HEK293T (cell line): ENCODE results near the gene FAM76A.
A peak's percentile ranks its signal among the peaks of the same experiment; 100 is the strongest.

Source experiments
- CTCF ChIA-PET: fragments of 350-600 bp; formaldehyde crosslinking; extraction: SDS; loops from one replicate; lab custom pipeline; 2021; ENCODE audit warnings: antibody characterized with exemption, inconsistent platforms; lab: Yijun Ruan, JAX
- POLR2A ChIA-PET: fragments of 350-600 bp; formaldehyde crosslinking; extraction: SDS; loops from one replicate; lab custom pipeline; 2020; ENCODE audit warnings: antibody characterized with exemption, inconsistent platforms; lab: Yijun Ruan, JAX
- DNase-seq: peaks from one replicate; pipeline ENCODE4 v3.0.0; 2012; ENCODE audit warnings: mixed read lengths; ENCODE audit errors: extremely low spot score
- ARNT ChIP-seq: fragments of 450-650 bp; IDR thresholded peaks from 2 replicates; pipeline ENCODE4 v1.6.1; 2017; ENCODE audit warnings: mild to moderate bottlenecking
- BHLHE40 ChIP-seq: fragments of 450-650 bp; IDR thresholded peaks from 2 replicates; pipeline ENCODE4 v1.6.1; 2016; ENCODE audit warnings: mild to moderate bottlenecking, moderate library complexity, borderline replicate concordance
- CTBP1 ChIP-seq: fragments of 450-650 bp; IDR thresholded peaks from 2 replicates; pipeline ENCODE4 v1.6.1; 2016; ENCODE audit warnings: borderline replicate concordance
- ELF4 ChIP-seq: fragments of 450-650 bp; IDR thresholded peaks from 2 replicates; pipeline ENCODE4 v1.6.1; 2017; ENCODE audit warnings: antibody characterized with exemption
- FOXA1 ChIP-seq: fragments of 450-650 bp; IDR thresholded peaks from 2 replicates; pipeline ENCODE4 v1.6.1; 2016; ENCODE audit warnings: mild to moderate bottlenecking
- FOXK2 ChIP-seq: fragments of 450-650 bp; IDR thresholded peaks from 2 replicates; pipeline ENCODE4 v1.6.1; 2016; ENCODE audit warnings: mild to moderate bottlenecking
- FOXM1 ChIP-seq: fragments of 450-650 bp; IDR thresholded peaks from 2 replicates; pipeline ENCODE4 v1.6.1; 2017; ENCODE audit warnings: mild to moderate bottlenecking, borderline replicate concordance
- HDGF ChIP-seq: fragments of 450-650 bp; IDR thresholded peaks from 2 replicates; pipeline ENCODE4 v1.6.1; 2017; ENCODE audit warnings: antibody characterized with exemption, borderline replicate concordance
- L3MBTL2 ChIP-seq: fragments of 450-650 bp; conservative IDR thresholded peaks from 2 replicates; pipeline ENCODE4 v1.6.1; 2016; ENCODE audit warnings: mild to moderate bottlenecking
- LEF1 ChIP-seq: fragments of 450-650 bp; IDR thresholded peaks from 2 replicates; pipeline ENCODE4 v1.6.1; 2017; ENCODE audit warnings: mild to moderate bottlenecking, borderline replicate concordance
- NFRKB ChIP-seq: fragments of 450-650 bp; IDR thresholded peaks from 2 replicates; pipeline ENCODE4 v1.6.1; 2016; ENCODE audit warnings: mild to moderate bottlenecking, moderate library complexity
- SP1 ChIP-seq: fragments of 450-650 bp; IDR thresholded peaks from 2 replicates; pipeline ENCODE4 v1.6.1; 2017
- SUZ12 ChIP-seq: fragments of 450-650 bp; IDR thresholded peaks from 2 replicates; pipeline ENCODE4 v1.6.1; 2016; ENCODE audit warnings: mild to moderate bottlenecking
- TARDBP ChIP-seq: fragments of 450-650 bp; IDR thresholded peaks from 2 replicates; pipeline ENCODE4 v1.6.1; 2016
- ZNF384 ChIP-seq: fragments of 450-650 bp; IDR thresholded peaks from 2 replicates; pipeline ENCODE4 v1.6.1; 2016
- TF ChIP-seq, protein P1 (sequence below): fragments of 450-650 bp; IDR thresholded peaks from 2 replicates; pipeline ENCODE4 v1.6.1; 2016

FAM76A gene

DNA sequence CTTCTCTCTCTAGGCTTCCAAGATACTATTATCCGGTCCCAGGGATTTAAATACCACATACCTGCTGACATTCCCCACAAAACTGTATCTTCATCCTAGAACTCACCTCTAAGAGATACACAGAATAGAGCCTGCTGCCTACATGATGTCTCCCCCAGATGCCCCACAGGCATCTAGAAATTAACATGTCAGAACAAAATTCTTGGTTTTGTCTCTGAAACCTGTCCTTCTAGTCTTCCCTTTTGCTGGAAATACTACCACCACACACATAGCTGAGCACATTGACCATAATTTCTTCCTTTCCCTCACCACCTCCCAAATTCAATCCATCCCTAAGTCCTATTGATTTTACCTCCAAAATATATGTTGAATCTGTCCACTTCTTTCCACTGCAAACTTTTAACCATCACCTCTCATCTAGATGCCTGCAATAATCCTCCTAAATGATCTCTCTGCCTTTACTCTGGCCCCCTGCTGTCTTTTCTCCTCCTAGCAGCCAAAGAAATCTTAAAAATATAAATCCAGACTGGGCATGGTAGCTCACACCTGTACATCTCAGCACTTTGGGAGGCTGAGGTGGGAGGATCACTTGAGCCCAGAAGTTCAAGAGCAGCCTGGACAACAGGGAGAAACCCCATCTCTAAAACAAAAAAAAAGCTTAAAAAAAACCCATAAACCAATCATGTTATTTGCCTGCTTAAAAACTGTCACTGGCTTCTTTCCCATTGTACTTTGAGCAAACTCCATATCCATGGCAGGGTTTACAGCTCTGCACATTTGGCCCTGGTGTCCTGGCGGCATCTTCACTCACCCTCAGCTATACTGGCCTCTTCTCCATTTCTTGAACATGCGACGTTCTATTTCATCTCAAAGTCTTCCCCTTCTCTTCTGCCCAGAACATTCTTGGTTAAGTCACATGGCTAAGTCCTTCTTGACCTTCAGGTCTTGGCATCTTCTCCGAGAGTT, 6.2 kb upstream of the FAM76A start:
- DNase-seq: no peak
- CTCF ChIA-PET: interaction anchor here (1.0 to 1.2 kb wide), 2 partner anchors 23 to 353 kb away, joined by 3 read pairs; partner anchors contain the start of gene MAP3K6
- no peak for TF ChIP-seq SP1
- TF ChIP-seq L3MBTL2: no peak
- no peak for TF ChIP-seq BHLHE40
- no peak for TF ChIP-seq LEF1
- no peak for TF ChIP-seq ARNT
- no peak for TF ChIP-seq HDGF
- peak; percentile 34; the same call in 1 of the 2 replicates for TF ChIP-seq ZNF384
- no peak for TF ChIP-seq ELF4
- no peak for TF ChIP-seq SUZ12
- POLR2A ChIA-PET: no interaction called here

DNA sequence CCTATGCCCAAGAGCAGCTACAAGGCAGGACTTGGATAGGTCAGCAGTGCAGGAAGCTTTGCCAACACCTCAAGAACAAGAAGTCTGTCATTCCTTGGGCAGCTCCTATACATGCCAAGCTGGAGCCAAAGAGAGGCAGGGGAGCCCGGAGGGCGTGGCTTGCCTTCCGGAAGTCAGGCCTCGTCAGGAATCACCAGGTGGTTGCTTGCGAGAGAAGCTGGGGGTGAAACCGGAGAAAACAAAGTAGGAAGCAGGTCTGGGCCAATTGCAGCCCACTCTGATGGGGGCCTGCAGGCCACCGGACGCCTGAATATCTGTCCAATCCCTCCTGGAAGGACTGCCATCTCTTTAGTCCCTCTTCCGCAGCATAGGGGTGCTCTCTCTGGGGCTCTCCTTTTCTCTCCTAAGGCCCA, 794 bp upstream of the FAM76A start:
- POLR2A ChIA-PET: interaction anchor here (0.6 to 2.3 kb wide), 13 partner anchors 14 to 124 kb away, joined by 3 to 26 read pairs (median 4); partner anchors contain the start of genes IFI6 and STX12
- TF ChIP-seq ELF4 (no peak), HDGF (peak; percentile 92; the same call in 1 of the 2 replicates)
- CTCF ChIA-PET: interaction anchor here (0.6 to 1.9 kb wide), 8 partner anchors 8 to 215 kb away, joined by 3 to 8 read pairs (median 4); partner anchors contain the start of gene IFI6
- peak; percentile 59 for DNase-seq

DNA sequence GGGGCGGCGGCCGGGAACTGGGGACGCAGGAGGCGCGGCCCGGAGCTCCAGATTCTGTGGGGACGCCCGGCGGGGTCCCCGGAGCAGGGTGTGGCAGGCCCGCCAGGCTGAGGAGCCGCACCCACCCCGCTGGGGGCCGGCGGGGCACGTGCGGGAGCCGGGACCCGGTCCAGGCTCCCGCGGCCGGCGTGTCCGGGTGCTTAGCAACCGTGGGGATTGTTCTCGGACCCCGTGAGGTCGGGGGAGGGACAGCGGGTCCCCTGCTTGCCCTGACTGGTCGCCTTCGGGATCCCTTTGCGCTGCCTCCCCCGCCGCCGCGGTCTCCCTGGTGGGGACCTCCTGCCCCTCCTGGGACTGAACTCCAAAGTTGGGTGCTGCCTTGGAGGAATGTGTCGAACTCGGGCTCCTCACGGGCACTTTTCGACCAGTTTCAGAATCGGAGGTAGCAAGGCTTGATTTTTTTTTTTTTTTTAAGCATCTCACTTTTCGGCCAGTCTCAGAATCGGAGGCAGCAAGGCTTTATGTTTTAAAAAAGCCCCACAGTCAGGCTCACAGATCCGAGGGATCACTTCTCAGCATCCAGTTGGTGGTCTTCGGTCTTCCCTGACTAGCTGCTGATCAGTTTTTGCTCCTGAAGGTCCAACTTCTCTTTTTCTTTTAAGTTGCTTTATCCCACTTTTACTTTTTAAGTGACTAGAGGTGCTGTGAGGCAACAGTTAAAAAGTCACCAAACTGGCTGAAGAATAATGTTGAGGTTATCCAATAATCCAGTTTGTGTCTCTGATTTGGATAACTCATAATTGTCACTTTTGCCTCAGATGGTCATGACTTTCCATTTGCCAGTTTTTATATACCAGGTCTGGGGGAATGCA, 648 bp downstream of the FAM76A start:
- peak; percentile 74 for DNase-seq
- ChIA-PET POLR2A (interaction anchor here (0.9 to 2.3 kb wide), 7 partner anchors 12 to 57 kb away, joined by 3 to 26 read pairs (median 6); partner anchors contain the start of genes IFI6 and STX12), CTCF (interaction anchor here (1.0 to 1.9 kb wide), 5 partner anchors 9 to 101 kb away, joined by 3 to 8 read pairs (median 4); partner anchors contain the start of gene IFI6)

DNA sequence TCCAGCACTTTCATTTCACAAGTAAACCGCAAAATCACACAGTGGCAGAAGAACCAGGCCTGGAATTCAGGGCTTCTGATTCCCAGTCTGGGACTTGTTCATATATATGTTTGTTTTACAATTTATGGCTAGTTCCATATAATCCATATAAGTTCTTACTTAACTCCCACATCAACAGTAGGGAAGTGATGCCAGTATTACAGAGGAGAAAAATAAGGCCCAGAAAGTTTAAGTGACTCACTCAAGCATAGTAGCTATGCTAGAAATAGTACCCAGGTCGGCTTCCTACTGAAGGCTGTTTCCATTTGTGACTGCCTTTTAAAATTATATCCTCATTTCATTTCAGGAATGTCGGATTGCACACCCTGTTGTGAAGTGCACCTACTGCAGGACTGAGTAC, 1.4 kb downstream of the FAM76A start:
- ChIA-PET CTCF (no interaction called here), POLR2A (interaction anchor here (2.3 kb wide), 1 partner anchor 55 kb away, joined by 20 read pairs; the partner anchor contains the start of gene IFI6)
- TF ChIP-seq LEF1 (no peak), BHLHE40 (no peak), FOXA1 (no peak), FOXK2 (no peak), SUZ12 (no peak), ELF4 (no peak), SP1 (no peak), ARNT (no peak), HDGF (no peak), L3MBTL2 (no peak), NFRKB (no peak), FOXM1 (no peak), ZNF384 (no peak), CTBP1 (no peak), TARDBP (no peak)
- TF ChIP-seq, protein P1, sequence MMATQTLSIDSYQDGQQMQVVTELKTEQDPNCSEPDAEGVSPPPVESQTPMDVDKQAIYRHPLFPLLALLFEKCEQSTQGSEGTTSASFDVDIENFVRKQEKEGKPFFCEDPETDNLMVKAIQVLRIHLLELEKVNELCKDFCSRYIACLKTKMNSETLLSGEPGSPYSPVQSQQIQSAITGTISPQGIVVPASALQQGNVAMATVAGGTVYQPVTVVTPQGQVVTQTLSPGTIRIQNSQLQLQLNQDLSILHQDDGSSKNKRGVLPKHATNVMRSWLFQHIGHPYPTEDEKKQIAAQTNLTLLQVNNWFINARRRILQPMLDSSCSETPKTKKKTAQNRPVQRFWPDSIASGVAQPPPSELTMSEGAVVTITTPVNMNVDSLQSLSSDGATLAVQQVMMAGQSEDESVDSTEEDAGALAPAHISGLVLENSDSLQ: no peak
- DNase-seq: no peak

More for the DNA sequence above, 648 bp downstream of the FAM76A start:
- peak; percentile 73 for TF ChIP-seq ZNF384
- TF ChIP-seq CTBP1: no peak

DNA sequence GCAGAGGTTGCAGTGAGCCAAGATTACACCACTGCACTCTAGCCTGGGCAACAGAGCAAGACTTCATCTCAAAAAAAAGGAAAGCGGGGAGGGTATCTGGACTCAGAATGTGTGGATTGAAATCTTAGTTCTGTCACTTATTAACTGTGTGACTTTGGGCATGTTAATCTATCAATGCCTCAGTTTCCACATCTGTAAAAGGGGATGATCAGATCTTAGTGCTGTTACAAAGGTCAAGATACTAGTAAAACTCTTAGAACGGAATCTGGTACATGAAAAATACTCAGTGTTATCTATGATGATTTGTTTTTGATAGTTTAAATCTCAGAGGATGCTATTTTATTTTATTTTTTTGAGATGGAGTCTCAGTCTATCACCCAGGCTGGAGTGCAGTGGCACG, 10.5 kb downstream of the FAM76A start:
- no peak for DNase-seq
- CTCF ChIA-PET: no interaction called here
- no peak for TF ChIP-seq HDGF
- TF ChIP-seq CTBP1: no peak
- no peak for TF ChIP-seq ZNF384
- TF ChIP-seq FOXA1: no peak
- TF ChIP-seq NFRKB: no peak
- TF ChIP-seq SP1: no peak
- TF ChIP-seq, protein P1: no peak
- no peak for TF ChIP-seq FOXM1
- no peak for TF ChIP-seq ARNT
- TF ChIP-seq TARDBP: no peak
- no peak for TF ChIP-seq L3MBTL2
- TF ChIP-seq ELF4: no peak
- TF ChIP-seq FOXK2: no peak
- TF ChIP-seq BHLHE40: no peak
- TF ChIP-seq LEF1: no peak
- TF ChIP-seq SUZ12: no peak
- POLR2A ChIA-PET: no interaction called here
